Esophagus squamous epithelium (tissue), 4 donors: Measurements from ENCODE around the gene CEP63.

Experiments
- CTCF ChIP-seq, 6 experiments: fragments of 450-650 bp in 4 of 6; fragments of 200-600 bp in 2 of 6; sonication (generic) in 2 of 6; IDR thresholded peaks; one replicate each; pipeline ENCODE4 v1.5.1; 2016 to 2019; ENCODE audit warnings: antibody characterized with exemption in 6 of 6, mild to moderate bottlenecking in 4 of 6, moderate library complexity in 4 of 6
- POLR2A ChIP-seq, 4 donors: fragments of 450-650 bp; IDR thresholded peaks; one replicate each; pipeline ENCODE4 v1.6.1; 2017; ENCODE audit warnings: antibody characterized with exemption in 4 of 4, mild to moderate bottlenecking in 4 of 4, moderate library complexity in 3 of 4

- no peak for TF ChIP-seq POLR2A (IDR thresholded peaks at IDR 0.05)
- no peak for TF ChIP-seq CTCF (IDR thresholded peaks at IDR 0.05)
Measured at GRCh38 chr3:134481166-134481565, 4.7 kb upstream of the CEP63 start.
